ENCODE data around the gene USP28.

DNA sequence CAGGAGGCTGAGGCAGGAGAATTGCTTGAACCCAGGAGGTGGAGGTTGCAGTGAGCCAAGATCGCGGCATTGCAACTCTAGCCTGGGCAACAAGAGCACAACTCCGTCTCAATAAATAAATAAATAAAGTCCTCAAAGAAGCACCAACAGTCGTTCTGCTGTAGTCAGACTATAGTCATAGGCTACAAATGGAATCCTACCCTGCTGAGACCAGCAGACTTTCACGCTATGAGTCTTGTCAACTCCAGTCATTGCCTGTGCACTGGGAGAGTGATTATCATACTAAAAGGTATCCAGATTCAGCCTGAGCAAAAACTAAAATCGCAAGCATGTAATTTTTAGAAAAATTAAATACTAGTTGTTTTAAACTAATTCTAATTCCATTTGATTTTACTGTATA lies 19.6 kb downstream of the USP28 start:
- no peak for TF ChIP-seq CTCF (IDR thresholded peaks at IDR 0.05)
- TF ChIP-seq POLR2A (IDR thresholded peaks at IDR 0.05) = no peak

Measured in body of pancreas (tissue), 4 donors.